HG03135 (cell line): ENCODE measurements around the gene DERA.
"Not testable (repeated sequence)": the region's sequence is repeated elsewhere in the genome, so short reads cannot be mapped to it uniquely, and the experiment has no call there.

ENCODE experiments used
- ATAC-seq: cut with Tn5 transposase; IDR thresholded peaks from one replicate; pipeline ENCODE4 v1.9.1; 2021; ENCODE audit warnings: mild to moderate bottlenecking, moderate library complexity; ENCODE audit not compliant: unreplicated experiment

DERA gene

DNA sequence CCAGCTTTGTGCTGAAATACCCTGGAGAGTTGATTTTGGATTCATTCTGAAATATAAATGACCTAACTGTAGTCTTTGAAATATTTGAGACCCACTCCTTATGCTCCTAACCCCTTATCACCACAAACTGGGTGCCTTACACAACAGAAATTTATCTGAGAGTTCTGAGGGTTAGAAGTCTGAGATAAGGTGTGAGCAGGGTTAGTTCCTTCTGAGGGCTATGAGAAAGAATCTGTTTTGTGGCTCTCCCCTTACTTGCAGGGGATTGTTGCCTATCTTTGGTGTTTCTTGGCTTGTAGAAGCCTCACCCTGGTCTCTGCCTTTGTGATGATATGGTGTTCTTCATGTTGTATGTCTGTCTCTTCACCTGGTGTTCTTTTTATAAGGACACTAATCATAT, 91.7 kb downstream of the DERA start:
- ATAC-seq: no peak

DNA sequence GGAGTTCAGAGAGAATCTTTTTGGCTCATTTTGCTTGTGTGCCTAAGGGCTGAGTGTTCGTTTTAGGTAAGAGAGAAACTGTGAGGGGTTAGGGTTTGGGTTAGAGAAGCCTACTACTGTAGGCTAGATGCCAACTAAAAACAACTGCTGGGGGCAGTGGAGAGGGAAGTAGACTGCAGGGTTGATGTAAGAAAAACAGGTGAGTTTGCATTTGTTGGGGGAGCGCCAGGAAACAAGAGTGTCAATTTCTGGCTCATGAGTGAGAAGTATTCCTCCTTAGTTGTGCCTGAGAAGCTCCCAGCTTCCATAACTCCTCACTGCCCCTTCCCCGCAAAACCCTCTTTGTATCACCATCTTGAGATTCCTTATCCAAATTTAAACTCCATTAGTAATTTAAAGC, 92.3 kb downstream of the DERA start:
- no peak for ATAC-seq

DNA sequence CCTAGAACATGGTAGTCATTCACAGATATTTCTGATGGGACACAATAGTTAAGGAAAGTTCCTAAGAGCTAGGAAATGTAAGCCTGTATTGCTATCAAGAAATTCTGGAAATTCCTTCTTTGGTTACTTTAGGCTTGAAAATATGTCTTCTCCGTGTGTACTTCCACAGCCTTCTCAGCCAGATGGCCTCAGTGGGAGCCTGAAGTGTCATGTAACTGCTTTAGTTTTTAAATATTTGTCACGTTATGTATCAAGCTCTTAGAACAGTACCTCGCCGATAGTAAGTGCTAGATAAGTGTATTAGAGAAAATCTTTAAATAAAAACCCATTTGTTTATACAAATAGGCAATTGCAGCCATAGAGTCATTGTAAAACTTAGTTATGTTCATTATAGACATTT, 95.6 kb downstream of the DERA start:
- no peak for ATAC-seq

DNA sequence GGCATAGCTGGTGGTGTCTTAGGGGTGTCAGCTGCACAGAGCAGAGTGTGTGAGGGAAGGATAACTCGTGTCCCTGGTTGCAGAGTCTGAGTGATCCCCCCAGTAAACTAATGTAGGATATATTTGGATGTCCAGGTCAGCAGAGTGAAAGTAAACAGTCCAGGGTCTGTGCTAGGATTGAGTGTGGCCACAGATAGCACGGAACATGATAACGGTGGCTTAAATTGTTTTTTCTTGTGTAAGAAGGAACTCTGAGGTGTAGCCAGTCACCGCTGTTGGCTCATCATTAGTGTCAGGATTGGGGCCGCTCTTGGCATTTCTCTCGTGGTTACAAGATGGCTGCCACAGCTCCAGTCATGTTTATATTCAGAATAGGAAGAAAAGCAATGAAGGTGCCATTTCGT, 97.3 kb downstream of the DERA start:
- no peak for ATAC-seq

DNA sequence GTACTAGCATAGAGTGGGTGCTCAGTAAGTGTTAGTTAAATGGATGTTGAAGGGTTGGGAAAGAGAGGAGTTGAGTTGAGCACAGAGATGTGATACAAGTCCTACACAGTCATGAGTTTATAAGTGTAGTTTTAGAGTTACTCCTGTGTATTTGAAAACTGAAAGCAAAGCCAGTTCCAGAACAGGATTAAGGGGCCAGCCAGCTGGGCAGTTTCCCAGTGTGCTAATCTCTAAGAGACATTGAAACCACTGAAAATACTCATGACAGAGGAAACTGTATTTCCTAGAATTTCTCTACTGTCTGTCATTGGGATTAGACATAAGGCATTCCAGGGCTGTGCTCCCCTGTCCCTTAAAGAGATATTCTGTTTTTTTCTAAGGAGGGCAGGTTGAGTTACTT, 101.0 kb downstream of the DERA start:
- no peak for ATAC-seq

DNA sequence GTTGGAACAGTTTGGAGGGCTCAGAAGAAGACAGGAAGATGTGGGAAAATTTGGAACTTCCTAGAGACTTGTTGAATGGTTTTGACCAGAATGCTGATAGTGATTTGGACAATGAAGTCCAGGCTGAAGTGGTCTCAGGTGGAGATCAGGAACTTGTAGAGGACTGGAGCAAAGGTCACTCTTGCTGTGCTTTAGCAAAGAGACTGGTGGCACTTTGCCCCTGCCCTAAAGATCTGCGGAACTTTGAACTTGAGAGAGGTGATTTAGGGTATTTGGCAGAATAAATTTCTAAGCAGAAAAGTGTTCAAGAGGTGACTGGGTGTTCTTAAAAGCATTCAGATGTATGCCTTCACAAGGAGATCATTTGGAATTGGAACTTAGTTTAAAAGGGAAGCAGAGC, 102.6 kb downstream of the DERA start:
- not testable (repeated sequence) for ATAC-seq

DNA sequence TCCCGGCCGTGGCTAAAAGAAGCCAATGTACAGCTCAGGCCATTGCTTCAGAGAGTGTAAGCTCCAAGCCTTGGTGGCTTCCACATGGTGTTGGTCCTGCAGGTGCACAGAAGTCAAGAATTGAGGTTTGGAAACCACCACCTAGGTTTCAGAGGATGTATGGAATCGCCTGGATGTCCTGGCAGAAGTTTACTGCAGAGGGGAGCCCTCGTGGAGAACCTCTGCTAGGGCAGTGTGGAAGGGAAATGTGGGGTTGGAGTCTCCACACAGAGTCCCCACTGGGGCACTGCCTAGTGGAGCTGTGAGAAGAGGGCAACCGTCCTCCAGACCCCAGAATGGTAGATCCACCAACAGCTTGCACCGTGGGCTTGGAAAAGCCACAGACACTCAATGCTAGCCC, 103.3 kb downstream of the DERA start:
- ATAC-seq: not testable (repeated sequence)

DNA sequence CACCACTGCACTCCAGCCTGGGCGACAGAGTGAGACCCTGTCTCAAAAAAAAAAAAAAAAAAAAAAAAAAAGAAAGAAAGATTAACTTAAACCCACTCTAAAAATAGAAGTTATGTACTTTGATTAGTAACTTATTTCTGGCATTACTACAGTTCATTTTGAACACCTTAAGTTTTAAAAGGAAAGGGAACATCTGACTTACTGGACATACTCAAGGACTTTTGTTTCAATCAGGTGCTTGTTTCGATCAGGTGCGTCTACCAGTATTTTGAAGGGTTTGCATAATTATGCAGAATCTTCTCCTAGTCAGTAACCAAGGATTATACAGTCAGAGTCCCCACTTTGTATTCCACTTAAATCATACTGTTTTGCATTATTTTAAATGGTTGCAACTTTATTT, 105.6 kb downstream of the DERA start:
- no peak for ATAC-seq

DNA sequence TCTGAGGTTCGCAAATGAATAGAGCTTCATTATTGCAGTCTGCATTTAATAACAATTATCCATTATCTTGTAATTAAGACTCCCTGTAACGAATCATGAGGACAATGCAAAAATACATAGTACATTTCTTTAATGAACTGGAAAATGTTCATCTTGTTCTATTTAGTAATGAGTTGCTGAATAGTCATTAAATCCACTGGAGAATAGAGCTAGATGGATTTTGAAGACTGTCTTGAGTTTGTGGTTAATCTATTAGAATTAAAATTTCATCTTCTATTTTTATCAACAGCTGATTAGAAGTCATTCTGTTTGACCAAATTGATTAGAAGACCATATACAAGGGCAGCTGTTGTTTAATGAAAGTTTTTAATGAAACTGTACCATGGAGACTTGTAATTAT, 107.2 kb downstream of the DERA start:
- ATAC-seq: no peak

DNA sequence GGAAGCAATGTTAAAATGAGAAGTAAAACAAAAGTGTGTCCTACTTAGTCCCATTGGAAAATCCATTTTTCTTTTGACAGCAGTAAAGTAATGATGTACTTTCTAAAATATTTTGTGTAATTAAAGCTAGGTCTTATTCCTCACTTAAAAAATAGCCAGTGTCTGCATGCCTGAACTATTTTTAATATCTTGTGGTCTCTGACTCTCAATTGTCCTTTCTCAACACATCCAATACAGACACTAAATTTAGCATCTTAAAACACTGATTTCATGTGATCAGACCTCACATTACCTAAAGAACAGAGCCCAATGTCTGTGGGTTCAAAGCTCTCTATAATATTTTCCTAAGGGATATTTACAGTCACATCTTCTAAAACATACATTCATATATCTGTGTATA, 108.0 kb downstream of the DERA start:
- no peak for ATAC-seq

DNA sequence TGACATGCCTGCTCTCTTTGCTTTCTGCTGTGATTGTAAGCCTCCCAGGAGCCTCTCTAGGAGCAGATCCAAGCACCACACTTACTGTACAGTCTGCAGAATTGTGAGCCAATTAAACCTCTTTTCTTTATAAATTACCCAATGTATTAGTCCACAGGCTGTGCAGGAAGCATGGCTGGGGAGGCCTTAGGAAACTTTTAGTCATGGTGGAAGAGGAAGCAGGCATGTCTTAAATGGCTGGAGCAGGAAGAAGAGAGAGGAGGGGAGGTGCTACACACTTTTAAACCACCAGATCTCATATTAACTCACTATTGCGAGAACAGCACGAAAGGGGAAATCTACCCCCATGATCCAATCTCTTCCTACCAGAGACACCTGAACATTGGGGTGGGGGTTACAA, 108.9 kb downstream of the DERA start:
- ATAC-seq: no peak

DNA sequence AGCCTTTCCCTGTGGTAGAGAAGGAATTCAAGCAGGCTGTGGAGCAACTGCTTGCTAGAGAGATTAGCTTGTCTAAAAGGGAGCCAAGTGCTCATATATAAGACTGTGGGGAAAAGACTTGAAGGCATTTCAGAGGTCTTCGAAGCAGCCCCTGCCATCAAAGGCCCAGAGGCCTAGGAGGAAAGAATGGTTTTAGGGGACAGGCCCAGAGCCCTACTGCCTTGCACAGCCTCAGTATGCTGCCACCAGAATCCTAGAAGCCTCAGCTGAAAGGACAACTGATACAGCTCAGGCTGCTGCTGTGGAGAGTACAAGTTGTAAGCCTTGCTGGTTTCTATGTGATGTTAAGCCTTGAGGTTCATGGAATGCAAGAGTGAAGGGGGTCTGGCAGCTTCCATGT, 109.9 kb downstream of the DERA start:
- ATAC-seq: no peak

DNA sequence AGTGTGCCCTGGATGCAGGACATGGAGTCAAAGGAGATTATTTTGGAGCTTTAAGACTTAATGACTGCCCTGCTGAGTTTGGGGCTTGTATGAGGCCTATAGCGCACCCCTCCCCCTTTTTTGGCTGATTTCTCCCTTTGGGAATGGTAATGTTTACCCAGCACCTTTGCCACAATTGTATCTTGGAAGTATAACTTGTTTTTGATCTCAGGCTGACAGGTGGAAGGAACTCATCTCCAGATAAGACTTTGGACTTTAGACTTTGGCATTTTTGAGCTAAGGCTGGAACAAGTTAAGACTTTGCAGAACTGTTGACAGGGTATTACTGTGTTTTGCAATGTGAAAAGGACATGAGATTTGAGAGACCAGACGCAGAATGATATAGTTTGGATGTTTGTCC, 110.5 kb downstream of the DERA start:
- ATAC-seq: no peak

DNA sequence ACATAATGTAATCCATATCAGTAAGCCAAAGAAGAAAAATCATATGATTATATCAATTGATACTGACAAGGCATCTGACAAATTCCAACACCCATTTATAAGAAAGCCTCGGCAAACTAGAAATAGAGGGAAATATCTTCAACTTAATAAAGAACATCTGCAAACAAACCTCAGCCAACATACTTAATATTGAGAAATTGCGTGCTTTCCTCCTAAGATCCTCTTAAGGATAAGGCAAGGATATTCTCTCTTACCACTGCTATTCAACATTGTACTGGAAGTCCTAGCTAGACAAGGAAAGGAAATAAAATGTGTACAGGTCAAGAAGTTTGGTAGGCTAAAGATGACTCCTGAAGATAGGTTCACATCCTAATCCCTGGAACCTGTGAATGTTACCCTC, 115.9 kb downstream of the DERA start:
- no peak for ATAC-seq

DNA sequence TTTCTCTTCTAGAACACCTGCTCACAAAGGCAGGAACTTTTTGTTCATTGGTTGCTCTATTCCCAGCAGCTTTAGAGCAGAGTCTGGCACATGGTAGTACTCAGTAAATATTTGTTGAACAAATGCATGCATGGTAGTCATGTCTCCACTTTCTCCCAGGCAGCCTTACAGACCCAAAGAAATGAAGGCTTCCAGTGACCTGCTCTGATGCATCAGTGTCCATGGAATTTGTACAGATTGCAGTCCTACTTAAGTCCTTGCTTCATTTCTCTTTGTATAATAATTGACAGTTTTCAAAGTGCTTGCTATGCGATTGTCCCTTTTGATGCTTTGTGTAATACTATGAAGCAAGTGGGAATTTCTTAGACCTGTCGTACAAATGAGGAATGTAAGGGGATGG, 119.6 kb downstream of the DERA start:
- no peak for ATAC-seq

DNA sequence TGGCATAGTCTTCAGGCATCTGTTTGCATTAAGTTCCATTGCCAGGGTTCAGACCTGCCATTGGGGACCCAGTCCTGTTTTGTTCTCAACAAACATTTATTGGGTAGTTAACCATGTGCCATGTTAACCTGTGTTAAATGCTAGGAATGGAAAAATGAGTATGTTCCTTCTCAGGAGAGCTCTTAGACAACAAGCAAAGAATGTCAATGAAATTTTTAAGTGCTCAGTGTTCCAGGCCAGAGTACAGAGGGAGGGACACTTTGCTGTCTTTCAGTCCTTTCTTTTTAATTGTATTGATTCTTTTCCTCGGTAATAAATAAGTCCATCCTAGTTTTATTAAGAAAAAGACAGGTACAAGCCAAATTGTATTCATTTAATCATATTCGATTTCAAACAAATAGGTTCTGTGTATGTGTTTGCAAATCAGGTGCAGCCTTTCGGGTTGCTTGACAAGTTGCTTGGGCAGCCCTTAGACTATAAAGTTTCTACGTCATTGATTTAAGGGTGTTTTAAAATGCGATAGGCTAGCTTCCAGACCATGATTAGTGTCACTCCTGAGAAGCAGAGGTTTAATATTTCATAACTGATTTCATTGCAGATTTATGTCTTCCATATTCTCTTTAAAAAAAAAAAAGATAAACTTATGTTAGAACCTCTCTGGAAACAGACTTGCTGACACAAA, 123.1 kb downstream of the DERA start:
- no peak for ATAC-seq

DNA sequence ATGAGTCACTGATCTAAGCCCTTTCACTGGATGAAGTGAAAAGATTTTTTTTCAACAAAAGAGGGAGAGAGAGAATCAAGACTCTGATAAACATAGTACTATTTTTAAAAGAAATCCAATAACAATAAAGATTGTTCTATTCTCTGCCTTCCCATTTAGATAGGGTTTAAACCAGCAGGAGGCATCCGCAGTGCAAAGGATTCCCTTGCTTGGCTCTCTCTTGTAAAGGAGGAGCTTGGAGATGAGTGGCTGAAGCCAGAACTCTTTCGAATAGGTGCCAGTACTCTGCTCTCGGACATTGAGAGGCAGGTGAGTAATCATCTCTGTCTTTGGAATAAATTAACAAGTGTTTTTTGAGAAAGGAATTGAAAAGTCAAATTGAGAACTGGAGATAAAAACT, 124.9 kb downstream of the DERA start:
- no peak for ATAC-seq

DNA sequence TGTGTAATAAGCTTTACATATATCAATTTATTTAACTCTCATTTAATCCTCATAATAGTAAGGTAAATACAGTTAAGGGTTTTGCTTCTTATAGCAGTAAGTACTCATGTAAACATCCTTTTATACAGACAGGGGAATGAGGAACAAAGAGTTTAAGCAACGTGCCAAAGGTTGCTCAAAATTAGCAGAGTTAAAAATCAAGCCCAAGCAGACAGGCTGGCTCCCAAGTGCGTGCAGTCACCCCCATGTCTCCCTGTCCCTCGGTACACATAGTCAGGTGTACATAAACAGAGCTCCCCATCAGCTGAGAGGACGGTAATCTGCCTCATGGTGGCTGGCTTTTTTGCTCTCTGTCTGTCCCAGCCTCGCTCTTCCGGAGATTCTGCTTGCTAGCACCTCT, 126.4 kb downstream of the DERA start:
- no peak for ATAC-seq

DNA sequence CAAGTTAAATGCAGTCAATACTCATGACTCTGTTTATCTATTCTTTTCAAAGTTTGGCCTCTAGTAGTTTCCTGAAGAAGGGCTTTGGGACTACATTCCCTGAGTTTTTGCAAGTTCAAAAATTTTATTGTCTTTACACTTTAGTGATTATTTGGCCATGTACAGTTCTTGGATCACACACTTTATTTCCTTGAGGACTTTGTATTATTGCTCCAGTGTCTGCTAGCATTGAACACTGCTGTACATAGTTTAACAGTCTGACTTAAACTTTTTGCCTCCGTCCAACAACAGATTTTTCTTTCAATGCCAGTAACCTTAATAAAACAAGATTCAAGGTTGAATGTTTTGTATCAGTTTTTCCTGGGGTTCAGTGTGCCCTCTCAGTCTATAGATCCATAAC, 132.3 kb downstream of the DERA start:
- ATAC-seq: no peak

DNA sequence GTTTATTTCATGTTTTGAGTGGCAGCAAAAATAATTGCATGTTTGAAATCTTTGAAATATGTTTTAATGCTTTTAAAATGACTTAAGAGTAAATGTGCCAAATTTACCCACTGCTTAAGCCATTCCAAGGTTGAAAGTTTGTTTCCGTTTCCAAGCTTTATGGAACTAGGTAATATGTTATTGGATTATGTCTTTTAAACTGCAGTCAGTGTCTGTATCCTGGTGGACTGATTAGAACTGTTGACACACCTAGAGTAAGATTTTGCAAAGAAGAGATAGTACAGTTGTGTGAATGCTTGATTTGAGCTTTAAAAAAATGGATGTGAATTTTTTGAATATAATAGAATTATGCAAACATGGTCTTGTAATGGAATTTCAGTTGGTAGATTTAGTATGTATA, 135.1 kb downstream of the DERA start:
- ATAC-seq: no peak

DNA sequence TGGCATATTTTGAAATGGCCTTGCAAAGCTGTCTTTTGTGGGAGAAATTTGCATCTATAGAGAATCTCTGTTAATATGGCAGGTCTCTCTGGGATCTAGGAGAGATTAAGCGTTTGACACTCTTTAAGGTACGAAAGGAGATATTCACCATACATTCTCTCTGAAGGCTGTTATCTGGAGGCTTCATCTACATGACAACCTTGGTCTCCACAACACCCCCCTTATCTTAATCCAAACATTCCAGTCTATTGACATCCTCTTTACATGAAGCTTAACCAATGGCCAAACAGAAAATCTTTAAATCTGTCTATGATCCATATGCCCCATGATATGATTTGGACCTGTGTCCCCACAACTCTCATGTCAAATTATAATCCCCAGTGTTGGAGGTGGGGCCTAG, 137.4 kb downstream of the DERA start:
- no peak for ATAC-seq

DNA sequence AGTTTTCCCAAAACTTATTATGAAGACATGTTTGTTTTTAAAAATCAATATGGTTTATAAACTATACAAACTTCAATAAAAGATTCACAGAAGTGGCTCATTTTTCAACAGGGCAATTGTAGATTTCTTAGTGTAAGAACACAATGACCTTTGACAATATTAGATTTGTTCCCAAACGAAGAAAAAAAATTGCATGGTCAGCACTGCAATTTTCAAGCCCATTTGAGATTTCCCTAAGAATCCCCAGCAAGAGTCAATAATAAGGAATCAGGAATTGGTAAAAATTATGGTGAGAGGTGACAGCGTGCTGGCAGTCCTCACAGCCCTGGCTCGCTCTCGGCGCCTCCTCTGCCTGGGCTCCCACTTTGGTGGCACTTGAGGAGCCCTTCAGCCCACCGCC, 145.8 kb downstream of the DERA start:
- no peak for ATAC-seq

DNA sequence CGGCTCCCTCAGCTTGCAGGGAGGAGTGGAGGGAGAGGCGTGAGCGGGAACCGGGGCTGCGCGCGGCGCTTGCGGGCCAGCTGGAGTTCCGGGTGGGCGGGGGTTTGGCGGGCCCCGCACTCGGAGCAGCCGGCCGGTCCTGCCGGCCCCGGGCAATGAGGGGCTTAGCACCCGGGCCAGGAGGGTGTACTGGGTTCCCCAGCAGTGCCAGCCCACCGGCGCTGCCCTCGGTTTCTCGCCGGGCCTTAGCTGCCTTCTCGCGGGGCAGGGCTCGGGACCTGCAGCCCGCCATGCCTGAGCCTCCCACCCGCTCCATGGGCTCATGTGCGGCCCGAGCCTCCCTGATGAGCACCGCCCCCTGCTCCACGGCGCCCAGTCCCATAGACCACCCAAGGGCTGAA, 146.2 kb downstream of the DERA start:
- not testable (repeated sequence) for ATAC-seq

DNA sequence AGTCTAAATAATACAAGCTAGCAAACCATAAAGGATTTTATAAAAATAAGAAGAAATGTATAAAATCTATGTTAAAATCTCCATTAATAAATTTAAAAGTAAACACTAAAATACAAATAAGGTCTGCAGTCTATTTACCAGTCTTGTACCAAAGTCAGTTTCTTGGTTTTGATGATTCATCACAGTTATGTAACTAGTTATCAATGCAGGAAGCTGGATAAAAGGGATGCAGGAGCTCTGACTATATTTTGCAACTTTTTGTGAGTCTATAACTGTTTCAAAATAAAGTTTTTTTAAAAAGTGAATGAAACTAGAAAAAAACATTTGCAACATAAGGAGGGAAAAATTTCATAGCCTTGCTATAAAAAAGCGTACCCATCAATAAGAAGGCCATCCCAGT, 151.5 kb downstream of the DERA start:
- ATAC-seq: no peak
